ENCODE data around the gene TMCC3. TPM values are rescaled to one million over a fixed set of nuclear protein-coding genes. Genes with fewer than 3 reads are reported as not detected.

Gene TMCC3
- total RNA-seq, 1 experiment from 2014 or later: 4.0 TPM

- CTCF ChIA-PET: no interaction called here
- intact Hi-C loops (cut with micrococcal nuclease; ENCODE audit: unreplicated experiment): no loop called here
- Mint-ChIP-seq H3K27me3 (ENCODE audit: unreplicated experiment) (no peaks in the 10 kb centered on the region), H3K9me3 (ENCODE audit: low read depth, unreplicated experiment) (peaks cover 3% of the 10 kb centered on the region), H3K4me1 (ENCODE audit: low read depth, unreplicated experiment) (no peaks in the 10 kb centered on the region), H3K4me3 (ENCODE audit: low read depth, unreplicated experiment) (no peak overlapping the region), H3K36me3 (ENCODE audit: insufficient read depth, unreplicated experiment) (no peaks in the 10 kb centered on the region), H3K27ac (ENCODE audit: unreplicated experiment) (no peak overlapping the region)
- DNase-seq: no peak
- TF ChIP-seq, protein P1, sequence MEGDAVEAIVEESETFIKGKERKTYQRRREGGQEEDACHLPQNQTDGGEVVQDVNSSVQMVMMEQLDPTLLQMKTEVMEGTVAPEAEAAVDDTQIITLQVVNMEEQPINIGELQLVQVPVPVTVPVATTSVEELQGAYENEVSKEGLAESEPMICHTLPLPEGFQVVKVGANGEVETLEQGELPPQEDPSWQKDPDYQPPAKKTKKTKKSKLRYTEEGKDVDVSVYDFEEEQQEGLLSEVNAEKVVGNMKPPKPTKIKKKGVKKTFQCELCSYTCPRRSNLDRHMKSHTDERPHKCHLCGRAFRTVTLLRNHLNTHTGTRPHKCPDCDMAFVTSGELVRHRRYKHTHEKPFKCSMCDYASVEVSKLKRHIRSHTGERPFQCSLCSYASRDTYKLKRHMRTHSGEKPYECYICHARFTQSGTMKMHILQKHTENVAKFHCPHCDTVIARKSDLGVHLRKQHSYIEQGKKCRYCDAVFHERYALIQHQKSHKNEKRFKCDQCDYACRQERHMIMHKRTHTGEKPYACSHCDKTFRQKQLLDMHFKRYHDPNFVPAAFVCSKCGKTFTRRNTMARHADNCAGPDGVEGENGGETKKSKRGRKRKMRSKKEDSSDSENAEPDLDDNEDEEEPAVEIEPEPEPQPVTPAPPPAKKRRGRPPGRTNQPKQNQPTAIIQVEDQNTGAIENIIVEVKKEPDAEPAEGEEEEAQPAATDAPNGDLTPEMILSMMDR (IDR thresholded peaks at IDR 0.05; ENCODE audit: unreplicated experiment): no peak
- BruUV-seq (replicated peaks): no TSS peak
Measured at GRCh38 chr12:94678849-94679248, 28.5 kb upstream of the TMCC3 start.

DNA sequence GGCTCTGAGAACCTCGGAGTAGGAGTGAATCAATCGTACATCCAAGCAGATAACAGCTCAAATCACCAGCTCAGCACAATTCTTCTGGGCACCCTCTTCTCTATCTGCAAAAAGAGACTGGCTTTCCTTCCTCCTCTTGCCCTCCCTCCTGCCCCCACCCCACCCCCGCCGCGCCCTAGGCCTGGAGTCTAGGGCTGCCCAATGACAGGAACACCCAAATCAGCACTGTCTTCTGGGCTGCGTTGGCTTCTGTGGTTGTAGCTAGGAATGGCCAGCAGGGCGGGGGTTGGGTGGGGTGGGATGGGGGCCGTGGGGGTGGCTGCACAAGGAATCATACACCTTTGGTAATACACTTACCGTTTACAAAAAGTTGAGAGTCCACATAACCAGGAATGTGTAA, 28.0 kb upstream of the TMCC3 start:
- no TSS peak for BruUV-seq (replicated peaks)
- Mint-ChIP-seq H3K36me3 (ENCODE audit: insufficient read depth, unreplicated experiment) (no peaks in the 10 kb centered on the region), H3K27ac (ENCODE audit: unreplicated experiment) (no peak overlapping the region), H3K27me3 (ENCODE audit: unreplicated experiment) (no peaks in the 10 kb centered on the region), H3K4me3 (ENCODE audit: low read depth, unreplicated experiment) (no peak overlapping the region), H3K4me1 (ENCODE audit: low read depth, unreplicated experiment) (no peaks in the 10 kb centered on the region), H3K9me3 (ENCODE audit: low read depth, unreplicated experiment) (peaks cover 3% of the 10 kb centered on the region)
- CTCF ChIA-PET: no interaction called here
- TF ChIP-seq, protein P1 (IDR thresholded peaks at IDR 0.05; ENCODE audit: unreplicated experiment): no peak
- intact Hi-C loops (cut with micrococcal nuclease; ENCODE audit: unreplicated experiment): no loop called here
- no peak for DNase-seq

DNA sequence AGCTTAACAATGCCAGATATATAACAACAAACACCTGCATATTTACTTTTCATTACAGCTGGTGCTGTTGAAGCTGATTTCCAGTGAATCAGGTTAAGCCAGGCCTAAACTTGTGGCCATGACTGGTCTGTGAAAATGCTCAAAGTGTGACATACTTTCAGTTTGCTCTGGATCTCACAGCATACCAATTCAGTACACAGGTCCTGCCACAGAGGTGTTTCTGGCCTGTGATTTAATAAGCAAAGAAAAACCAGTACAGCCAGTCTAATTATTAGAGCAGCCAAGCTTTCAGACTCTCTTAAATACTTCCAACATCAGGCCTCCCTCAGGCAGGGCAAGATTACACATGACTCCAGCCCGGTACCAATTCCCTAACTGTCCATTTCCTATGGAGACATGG, 27.4 kb upstream of the TMCC3 start:
- Mint-ChIP-seq H3K4me3 (ENCODE audit: low read depth, unreplicated experiment) (no peak overlapping the region), H3K9me3 (ENCODE audit: low read depth, unreplicated experiment) (peaks cover 3% of the 10 kb centered on the region), H3K36me3 (ENCODE audit: insufficient read depth, unreplicated experiment) (no peaks in the 10 kb centered on the region), H3K27ac (ENCODE audit: unreplicated experiment) (no peak overlapping the region), H3K4me1 (ENCODE audit: low read depth, unreplicated experiment) (no peaks in the 10 kb centered on the region), H3K27me3 (ENCODE audit: unreplicated experiment) (no peaks in the 10 kb centered on the region)
- intact Hi-C loops (cut with micrococcal nuclease; ENCODE audit: unreplicated experiment): no loop called here
- no TSS peak for BruUV-seq (replicated peaks)
- no peak for DNase-seq
- CTCF ChIA-PET: no interaction called here
- TF ChIP-seq, protein P1 (IDR thresholded peaks at IDR 0.05; ENCODE audit: unreplicated experiment): no peak

GRCh38 chr12:94676922-94677321, 26.6 kb upstream of the TMCC3 start:
- TF ChIP-seq, protein P1 (IDR thresholded peaks at IDR 0.05; ENCODE audit: unreplicated experiment): no peak
- Mint-ChIP-seq H3K27ac (ENCODE audit: unreplicated experiment) (no peak overlapping the region), H3K9me3 (ENCODE audit: low read depth, unreplicated experiment) (peaks cover 3% of the 10 kb centered on the region), H3K4me3 (ENCODE audit: low read depth, unreplicated experiment) (no peak overlapping the region), H3K36me3 (ENCODE audit: insufficient read depth, unreplicated experiment) (no peaks in the 10 kb centered on the region), H3K4me1 (ENCODE audit: low read depth, unreplicated experiment) (peaks cover 1% of the 10 kb centered on the region), H3K27me3 (ENCODE audit: unreplicated experiment) (no peaks in the 10 kb centered on the region)
- DNase-seq: no peak
- BruUV-seq (replicated peaks): no TSS peak
- intact Hi-C loops (cut with micrococcal nuclease; ENCODE audit: unreplicated experiment): no loop called here
- CTCF ChIA-PET: no interaction called here
